ENCODE measurements around the gene EPHB2. TPM values are rescaled to one million over a fixed set of nuclear protein-coding genes. Genes with fewer than 3 reads are reported as not detected.

The EPHB2 gene
- total and polyA plus RNA-seq, 2 of the 4 experiments (the other 2 are of a cell fraction): 52.3 to 58.8 TPM

GRCh38 chr1:22727873-22728272 is 17.2 kb downstream of the EPHB2 start:
- Histone ChIP-seq H3K9me1 (ENCODE audit: insufficient read depth, low read length) (peaks cover 27% of the 10 kb centered on the region), H2BK15ac (ENCODE audit: low read depth, low read length) (no peak overlapping the region), H3K23ac (ENCODE audit: low read depth, low read length) (no peak overlapping the region), H3K36me3 (ENCODE audit: control insufficient read depth, insufficient read depth, low read length) (0 out of 2 replicates have a peak, but pooled peaks cover 2% of the 10 kb centered on the region), H2AFZ (replicated peaks; ENCODE audit: low read length, poor library complexity) (no peak overlapping the region), H3K4ac (ENCODE audit: low read depth, low read length) (no peak overlapping the region), H4K5ac (ENCODE audit: low read depth, low read length) (no peak overlapping the region), H3K14ac (replicated peaks; ENCODE audit: low read depth, low read length) (no peak overlapping the region), H3K4me2 (ENCODE audit: low read depth, low read length) (no peak overlapping the region), H3K18ac (ENCODE audit: low read depth, low read length) (no peak overlapping the region), H3K27ac (ENCODE audit: insufficient read depth, low read length) (no peak overlapping the region), H3K4me3 (ENCODE audit: insufficient read depth, low read depth, low read length) (no peak overlapping the region), H2BK120ac (ENCODE audit: low read depth, low read length) (no peak overlapping the region), H2AK9ac (replicated peaks; ENCODE audit: low read depth, low read length, poor library complexity) (no peak overlapping the region), H3K9ac (ENCODE audit: low read depth, low read length) (no peak overlapping the region), H4K8ac (ENCODE audit: low read depth in 2 of 2, low read length in 2 of 2) (no peak overlapping the region), H3K56ac (ENCODE audit: extremely low read depth, insufficient read depth, low read length) (no peak overlapping the region), H2AK5ac (ENCODE audit: low read depth, low read length) (no peak overlapping the region), H4K91ac (ENCODE audit: insufficient read depth, low read depth, low read length) (no peak overlapping the region), H3K27me3 (ENCODE audit: control insufficient read depth, insufficient read depth, low read length) (no peaks in the 10 kb centered on the region), H2BK20ac (ENCODE audit: low read depth, low read length) (no peak overlapping the region), H3K4me1 (ENCODE audit: control insufficient read depth, insufficient read depth, low read length) (peaks cover 8% of the 10 kb centered on the region), H2BK5ac (ENCODE audit: low read depth, low read length, poor library complexity, severe bottlenecking) (no peak overlapping the region), H3K79me1 (ENCODE audit: low read depth in 1 of 2, low read length in 2 of 2) (peaks cover 35 to 87% of the 10 kb centered on the region in 2 experiments), H4K20me1 (ENCODE audit: insufficient read depth, low read length) (peaks cover 76% of the 10 kb centered on the region), H3K9me3 (ENCODE audit: control insufficient read depth, insufficient read depth, low read length) (no peaks in the 10 kb centered on the region)
- ChIA-PET POLR2A (ENCODE audit: unreplicated experiment) (no interaction called here), CTCF (no interaction called here)
- no TSS peak for BruUV-seq (replicated peaks)
- DNase-seq: no peak
- ATAC-seq (ENCODE audit: low read depth): no peak
- TF ChIP-seq MXI1 (IDR thresholded peaks at IDR 0.05; ENCODE audit: borderline replicate concordance, low read depth, low read length): no peak
- TF ChIP-seq RAD21 (IDR thresholded peaks at IDR 0.05; ENCODE audit: low read length): no peak
- no peak for TF ChIP-seq FOS (IDR thresholded peaks at IDR 0.05; ENCODE audit: low read depth, low read length)
- no peak for TF ChIP-seq MAZ (IDR thresholded peaks at IDR 0.05; ENCODE audit: borderline replicate concordance, low read depth, low read length)
- no peak for TF ChIP-seq CTCF (conservative IDR thresholded peaks at IDR 0.05; ENCODE audit: low read depth, low read length)
- TF ChIP-seq CEBPB (IDR thresholded peaks at IDR 0.05; ENCODE audit: low read depth, low read length): no peak
- no peak for TF ChIP-seq RFX5 (IDR thresholded peaks at IDR 0.05; ENCODE audit: low read depth, low read length)
- TF ChIP-seq NFE2L2 (IDR thresholded peaks at IDR 0.05; ENCODE audit: low read depth, low read length): no peak
- no peak for TF ChIP-seq BHLHE40 (IDR thresholded peaks at IDR 0.05; ENCODE audit: low read depth, low read length)
- no peak for TF ChIP-seq RCOR1 (IDR thresholded peaks at IDR 0.05; ENCODE audit: insufficient replicate concordance, low read length)
- TF ChIP-seq ELK1 (IDR thresholded peaks at IDR 0.05; ENCODE audit: borderline replicate concordance, low read depth, low read length): no peak
- 100% methylated on average over 1 of the region's 2 CpGs; no CpG with 5 or more reads in 1 of the 2 experiments for WGBS, 2 experiments (ENCODE audit: extremely low coverage in 2 of 2, insufficient read length in 1 of 2)
- in situ Hi-C loops (cut with MboI; ENCODE audit: low sequenced_read_pairs) (no loop called here), intact Hi-C loops (cut with micrococcal nuclease) (no loop called here), dilution Hi-C loops (cut with HindIII; ENCODE audit: low sequenced_read_pairs, unreplicated experiment) (no loop called here)

Measured in IMR-90 (cell line).